CD4-positive, alpha-beta T cell treated with Interleukin-4 for 4 hours (primary cell): ENCODE data around the gene ANKRD33B.

Source experiments
- DNase-seq: peaks from one replicate; pipeline ENCODE4 v3.0.0-alpha.2; 2020

Gene ANKRD33B

DNA sequence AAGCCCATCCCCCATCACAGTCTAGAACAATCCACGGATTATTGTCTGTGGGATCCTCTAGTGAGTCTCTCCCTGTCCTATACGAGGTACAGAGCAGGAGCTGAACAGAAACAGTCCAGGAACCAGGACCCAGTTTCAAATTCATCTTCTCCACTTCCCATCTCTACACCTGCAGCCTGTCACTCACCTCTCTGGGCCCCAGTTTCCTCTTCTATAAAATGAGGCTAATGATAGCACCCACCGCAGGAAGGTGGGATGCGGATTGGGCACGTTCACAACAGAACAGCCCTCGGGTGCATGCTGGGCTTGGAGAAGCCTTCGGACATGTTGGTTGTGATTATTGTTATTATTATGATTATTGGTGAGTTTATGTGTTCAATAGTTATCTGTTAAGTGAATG lies 78.5 kb downstream of the ANKRD33B start:
- no peak for DNase-seq

DNA sequence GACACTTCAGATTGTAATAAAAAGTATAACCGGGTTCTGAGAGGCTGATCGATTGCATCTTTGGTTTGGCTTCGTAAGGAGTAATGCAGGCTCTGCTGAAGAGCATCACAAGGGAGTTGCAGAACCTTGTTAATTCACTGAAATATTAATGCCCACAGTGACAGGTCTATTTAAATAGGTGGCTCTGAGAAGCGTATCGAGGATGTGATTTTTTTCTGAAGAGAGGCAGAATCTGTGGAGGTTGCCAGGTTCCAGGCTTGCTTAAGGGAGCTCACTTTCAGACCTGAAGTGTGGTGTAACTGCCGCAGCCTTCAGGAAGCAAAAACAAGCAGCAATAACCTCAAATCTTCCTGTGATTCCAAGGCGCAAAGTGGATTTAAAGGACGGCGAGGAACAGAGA lies 80.3 kb downstream of the ANKRD33B start:
- DNase-seq: no peak

DNA sequence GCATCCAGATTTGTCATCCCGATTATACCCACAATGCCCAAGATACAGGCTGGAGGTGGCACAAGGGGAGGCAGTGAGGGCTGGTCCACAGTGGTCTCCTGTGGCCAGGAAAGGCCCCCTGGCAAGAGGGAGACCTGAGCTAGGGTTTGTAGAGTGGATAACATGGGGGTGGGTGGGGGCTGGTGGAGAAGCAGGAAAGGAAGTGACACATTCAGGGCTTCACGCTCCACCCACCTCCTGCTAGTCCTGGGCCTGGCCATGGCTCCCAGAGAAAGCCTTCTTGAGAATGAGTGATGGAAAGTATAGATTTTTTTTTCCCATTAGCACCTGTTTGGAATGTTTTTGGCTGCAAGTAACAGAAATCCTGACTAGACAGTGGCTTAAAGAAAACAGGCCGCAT lies 81.3 kb downstream of the ANKRD33B start:
- DNase-seq: no peak

DNA sequence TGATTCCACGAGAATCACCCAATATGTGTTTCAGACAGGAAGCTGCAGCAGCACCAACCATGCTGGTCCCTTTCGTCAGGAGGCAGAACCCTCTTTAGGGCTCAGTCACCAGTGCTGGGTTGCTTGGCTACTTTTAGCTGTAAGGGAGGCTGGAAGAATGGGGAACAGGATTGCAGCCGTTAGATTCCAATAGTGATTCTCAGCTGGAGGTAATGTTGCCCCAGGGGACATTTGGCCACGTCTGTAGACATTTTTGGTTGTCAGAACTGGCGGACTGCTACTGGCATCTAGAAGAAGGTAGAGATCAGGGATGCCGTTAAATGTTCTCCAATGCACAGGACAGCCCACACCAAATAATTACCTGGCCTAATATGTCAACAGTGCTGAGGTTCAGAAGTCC lies 81.8 kb downstream of the ANKRD33B start:
- no peak for DNase-seq

DNA sequence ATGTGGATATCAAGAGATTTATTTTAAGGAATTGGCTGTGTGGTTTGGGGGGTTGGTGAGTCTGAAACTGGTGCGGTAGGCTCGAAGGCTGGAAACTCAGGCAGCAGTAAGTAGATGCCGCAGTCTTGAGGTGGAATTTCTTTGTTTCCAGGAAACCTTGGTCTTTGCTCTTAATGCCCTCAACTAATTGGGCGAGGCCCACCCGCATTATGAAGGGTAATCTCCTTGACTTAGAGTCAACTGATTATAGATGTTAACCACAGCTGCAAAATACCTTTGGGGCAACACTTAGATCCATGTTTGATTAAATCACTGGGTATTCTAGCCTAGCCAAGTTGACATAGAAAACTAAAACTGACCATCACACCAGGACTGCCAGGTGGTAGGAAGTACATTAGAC lies 83.8 kb downstream of the ANKRD33B start:
- no peak for DNase-seq

DNA sequence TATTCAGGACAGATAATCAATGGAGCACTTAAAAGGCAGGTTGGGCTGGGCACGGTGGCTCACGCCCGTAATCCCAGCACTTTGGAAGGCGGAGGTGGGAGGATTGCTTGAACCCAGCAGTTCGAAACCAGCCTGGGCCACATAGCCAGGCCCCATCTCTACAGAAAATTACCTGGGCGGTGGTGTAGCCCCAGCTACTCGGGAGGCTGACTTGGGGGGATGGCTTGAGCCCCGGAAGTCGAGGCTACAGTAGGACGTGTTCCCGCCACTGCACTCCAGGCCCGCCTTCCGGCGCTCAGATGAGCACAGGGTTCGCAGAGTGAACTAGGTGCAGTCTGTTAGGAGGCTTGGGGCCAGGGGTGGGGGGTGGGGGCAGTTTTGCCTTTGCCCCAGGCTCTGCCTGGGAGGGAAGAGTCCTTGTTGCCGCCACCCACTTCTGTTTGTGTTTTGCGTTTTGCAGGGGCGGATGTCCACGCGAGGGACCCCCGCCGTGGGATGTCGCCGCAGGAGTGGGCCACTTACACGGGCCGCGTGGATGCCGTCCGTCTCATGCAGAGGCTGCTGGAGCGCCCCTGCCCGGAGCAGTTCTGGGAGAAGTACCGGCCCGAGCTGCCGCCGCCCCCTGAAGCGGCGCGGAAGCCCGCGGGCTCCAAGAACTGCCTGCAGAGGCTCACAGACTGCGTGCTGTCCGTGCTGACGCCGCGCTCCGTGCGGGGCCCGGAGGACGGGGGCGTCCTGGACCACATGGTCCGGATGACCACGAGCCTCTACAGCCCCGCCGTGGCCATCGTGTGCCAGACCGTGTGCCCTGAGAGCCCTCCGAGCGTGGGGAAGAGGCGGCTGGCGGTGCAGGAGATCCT lies 85.2 kb downstream of the ANKRD33B start:
- no peak for DNase-seq

DNA sequence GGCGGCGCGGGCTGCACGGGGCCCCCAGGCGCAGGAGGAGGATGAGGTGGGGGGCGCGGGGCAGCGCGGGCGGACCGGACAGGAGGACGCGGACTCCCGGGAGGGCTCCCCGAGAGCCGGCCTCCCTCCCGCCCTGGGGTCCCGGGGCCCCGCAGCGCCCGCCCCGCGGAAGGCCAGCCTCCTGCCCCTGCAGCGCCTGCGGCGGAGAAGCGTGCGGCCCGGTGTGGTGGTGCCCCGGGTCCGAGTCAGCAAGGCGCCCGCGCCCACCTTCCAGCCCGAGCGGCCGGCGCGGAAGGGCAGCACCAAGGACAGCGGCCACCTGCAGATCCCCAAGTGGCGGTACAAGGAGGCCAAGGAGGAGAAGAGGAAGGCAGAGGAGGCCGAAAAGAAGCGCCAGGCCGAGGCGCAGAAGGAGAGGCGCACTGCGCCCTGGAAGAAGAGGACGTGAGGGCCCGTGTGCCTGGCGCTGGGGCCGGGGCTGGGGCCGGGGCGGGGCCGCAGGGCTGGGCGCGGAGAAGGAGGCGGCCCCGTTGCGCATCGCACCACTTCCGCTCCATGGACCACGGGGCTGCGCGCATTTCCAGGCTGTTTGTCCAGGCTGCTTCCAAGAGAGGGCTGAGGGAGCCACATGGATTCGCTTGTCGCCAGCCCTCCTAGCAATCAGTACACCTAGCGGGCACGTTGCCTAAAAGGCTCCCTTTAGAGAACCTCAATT lies 86.0 kb downstream of the ANKRD33B start:
- DNase-seq: no peak

DNA sequence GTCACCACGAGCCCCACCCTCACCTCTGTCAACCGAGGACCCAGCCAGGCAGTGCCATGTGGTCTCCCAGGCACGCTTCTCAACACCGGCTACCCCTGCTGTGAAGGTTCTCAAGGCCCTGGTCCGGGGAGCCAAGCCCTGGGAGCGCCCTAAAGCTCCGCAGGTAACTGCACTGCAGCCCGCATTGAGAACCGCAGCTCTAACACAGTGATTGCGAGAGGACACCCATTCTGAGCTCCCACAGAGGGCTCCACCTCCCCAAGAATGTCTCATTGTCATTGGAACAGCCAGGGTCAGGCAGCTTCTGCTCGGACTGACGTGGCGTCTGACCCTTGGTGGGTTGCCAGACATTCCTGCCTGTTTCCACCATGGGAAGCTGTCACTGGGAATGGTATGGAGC lies 88.3 kb downstream of the ANKRD33B start:
- DNase-seq: no peak

DNA sequence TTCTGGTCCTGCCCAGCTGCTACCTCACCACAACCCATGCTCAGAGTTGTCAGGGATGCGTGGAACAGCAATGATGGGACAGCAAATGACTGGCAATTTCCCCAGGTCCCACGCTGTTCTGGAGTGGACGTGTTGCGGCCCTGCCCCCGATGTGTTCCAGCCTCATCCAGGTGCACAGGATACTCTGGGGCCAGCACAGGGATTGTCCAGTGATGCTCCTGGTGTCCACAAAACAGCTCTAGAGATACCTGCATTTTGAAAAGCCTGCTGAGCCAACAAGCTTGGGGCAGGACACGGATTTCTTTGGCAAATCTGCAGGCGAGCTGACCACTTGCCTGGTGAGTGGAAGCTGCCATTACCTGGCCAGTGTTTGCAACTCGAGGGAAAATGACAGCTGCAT lies 88.7 kb downstream of the ANKRD33B start:
- no peak for DNase-seq

DNA sequence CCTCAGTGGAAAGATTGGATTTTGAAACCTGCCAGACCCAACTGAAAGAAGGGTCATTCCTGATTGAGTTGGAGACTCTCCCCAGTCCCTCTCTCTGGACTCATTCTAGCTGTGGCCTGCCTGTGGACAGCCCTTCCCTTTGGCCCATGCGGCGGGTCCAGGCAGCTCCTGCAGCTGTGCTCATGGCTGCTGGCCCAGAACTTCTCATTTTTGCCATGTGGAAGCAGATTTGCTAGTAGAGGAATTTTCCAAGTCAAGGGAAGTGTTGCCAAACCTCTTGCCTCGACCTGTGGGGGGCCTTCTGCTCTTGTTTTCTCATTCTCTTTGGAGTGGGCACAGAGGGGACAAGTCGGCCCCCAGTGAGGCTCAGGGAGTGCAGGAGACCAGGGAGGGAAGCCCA lies 89.2 kb downstream of the ANKRD33B start:
- no peak for DNase-seq

DNA sequence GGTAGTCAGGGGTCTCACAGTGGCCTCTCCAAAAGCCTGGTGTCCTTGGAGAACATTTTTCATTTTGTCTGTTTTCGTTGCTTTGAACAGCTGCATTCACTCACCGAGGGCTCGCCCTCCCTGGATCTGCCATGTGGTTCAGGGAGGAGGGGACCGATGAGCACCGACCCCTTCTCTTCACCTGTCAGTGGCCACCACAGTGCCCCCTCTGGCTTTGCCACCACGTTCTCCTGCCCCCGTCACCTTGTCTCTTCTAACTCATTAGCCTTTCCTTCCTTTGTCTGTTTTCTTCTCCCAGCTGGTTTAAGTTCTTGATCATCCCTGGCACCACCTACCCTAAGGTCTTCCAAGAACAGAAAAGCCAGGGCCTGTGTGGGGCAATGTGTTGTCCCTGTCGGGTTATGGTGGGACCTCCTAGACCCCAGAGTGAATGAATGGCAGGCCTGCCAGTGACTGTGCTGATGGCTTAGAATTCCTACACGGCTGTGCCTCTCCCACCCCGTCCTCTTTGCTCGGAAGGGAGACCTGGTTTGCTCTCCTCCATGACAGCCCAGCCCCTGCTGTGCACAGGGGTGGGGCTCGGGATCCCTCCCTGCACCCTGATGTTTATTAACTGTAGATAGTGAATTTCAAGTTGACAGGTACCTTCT lies 90.0 kb downstream of the ANKRD33B start:
- no peak for DNase-seq

DNA sequence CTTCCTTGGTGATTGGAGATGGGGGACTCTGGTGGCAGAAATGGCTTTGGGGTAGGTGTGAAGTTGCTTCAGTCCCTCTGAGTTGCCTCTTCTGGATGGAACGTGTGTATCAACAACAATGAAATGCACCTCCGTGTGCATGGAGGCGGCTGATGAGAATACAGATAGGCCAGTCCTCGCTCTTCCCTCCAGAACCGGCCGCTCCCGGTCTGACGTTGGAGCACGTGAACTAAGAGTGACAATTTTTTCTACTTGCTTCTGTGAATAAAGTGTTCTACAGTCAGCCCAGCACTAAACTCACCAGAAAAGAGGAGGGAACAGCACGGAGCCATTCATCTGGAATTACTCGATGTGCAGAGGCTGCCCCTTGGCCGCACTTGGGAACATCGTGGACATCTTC lies 90.7 kb downstream of the ANKRD33B start:
- DNase-seq: no peak

DNA sequence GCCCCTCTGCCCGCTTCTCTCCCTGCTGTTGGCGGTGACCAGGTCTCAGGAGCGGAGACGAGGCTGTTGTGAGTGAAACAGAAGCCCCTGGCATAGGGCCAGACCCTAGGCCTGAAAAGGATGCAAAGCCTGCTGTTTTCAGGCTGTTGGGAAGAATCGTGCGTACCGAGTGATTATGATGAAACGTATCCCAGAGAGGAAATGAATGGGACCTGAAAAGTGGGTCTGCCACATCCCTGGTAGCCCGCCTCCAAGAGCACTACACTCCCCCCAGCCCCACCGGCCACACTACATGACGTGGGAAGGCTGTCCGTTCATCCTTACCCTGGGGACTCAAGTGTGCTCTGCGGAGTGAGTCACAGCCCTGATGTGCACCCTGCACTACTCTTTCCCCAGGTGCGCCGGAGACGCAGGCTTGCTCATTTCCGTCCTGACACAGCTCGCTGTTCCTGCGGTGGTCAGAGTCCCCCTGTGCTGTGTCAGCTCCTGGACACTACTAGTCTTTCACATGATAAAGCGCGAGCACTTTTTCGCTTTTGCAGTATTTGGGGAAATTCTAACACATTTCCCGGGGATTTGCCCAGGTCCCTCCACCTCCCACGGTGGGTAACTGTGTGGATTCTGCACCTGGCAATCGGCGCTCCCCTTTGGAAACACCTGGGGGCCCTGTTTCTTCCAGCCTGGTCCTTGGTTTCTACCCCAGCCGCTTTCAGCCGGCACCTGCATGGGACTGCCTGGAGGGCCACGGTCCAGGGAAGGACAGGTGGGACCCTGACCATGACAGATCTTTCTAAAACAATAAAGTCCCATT lies 91.5 kb downstream of the ANKRD33B start:
- no peak for DNase-seq

DNA sequence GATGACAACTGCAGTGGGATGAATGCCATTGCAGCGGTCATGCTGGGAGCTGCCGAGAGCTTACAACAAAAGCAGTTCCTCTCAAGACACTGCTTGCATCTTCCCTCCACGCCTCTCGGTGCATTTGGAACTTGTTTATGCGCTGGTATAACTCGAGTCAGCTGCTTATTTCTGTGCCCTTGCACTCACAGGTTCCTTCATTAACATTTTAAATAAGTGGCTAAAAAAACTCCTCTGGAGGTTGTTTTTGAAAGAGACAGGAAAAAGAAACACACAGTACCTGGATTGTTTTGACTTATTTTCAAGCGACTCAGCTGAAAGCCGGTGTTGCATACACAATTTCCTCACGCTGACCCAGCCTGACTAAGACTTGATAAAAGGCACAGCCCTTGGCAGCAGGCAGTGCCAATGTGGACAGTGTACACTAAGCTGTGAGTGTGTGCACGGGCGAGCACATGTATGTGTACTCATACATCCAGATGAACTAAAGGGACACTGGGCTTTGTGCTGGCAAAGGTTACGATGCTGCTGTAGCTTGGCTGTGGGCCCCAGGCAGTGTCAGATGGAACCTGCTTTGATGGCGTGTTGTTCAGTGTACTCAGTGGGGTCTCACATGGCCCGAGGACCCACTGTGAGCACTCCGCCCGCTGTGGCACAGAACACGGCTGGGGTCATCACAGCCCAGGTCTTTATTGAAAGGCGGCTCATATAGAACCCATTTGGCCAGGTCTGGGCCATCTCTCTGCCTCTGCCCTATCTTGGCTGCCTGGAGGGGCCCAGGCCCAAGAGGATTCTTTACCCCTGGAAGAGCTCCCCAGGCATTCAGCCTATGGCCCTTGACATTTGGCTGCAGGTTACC lies 92.3 kb downstream of the ANKRD33B start:
- no peak for DNase-seq

DNA sequence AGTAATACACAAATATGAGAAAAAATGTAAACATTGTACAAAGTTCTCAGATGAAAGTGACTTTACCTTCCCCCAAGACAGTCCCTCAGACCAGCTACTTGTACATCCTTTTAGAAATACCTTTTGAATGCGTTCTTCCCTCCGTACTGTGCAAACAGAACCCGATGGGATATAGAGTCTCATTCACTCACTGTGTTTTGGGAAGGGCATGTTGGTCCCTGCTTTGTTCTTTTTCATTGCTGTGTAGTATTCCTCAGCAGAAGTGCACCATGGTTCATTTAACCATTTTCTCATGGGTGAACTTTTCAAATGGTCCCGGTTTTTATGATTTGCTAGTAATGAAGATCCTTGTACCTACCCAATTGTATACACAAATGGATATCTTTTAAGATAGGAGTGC lies 94.4 kb downstream of the ANKRD33B start:
- no peak for DNase-seq

DNA sequence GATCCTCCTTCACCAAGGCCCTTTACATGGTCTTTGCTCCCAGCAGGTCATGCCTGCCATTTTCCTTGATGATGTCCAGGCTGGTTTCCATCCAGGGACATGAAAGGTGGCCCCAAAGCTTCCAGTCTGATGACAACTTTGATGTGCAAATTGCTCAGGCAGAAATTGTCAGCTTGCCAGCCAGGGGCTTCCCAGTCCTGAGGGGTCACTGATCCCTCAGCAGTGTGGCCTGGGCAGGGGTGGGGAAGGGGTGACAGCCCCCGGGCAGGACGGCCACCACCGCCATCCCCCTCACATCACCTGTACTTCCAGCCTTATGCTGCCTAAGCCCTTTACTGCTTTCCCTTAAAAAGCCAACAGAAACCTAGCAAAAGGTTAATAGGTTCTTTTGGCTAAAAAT lies 96.3 kb downstream of the ANKRD33B start:
- no peak for DNase-seq

DNA sequence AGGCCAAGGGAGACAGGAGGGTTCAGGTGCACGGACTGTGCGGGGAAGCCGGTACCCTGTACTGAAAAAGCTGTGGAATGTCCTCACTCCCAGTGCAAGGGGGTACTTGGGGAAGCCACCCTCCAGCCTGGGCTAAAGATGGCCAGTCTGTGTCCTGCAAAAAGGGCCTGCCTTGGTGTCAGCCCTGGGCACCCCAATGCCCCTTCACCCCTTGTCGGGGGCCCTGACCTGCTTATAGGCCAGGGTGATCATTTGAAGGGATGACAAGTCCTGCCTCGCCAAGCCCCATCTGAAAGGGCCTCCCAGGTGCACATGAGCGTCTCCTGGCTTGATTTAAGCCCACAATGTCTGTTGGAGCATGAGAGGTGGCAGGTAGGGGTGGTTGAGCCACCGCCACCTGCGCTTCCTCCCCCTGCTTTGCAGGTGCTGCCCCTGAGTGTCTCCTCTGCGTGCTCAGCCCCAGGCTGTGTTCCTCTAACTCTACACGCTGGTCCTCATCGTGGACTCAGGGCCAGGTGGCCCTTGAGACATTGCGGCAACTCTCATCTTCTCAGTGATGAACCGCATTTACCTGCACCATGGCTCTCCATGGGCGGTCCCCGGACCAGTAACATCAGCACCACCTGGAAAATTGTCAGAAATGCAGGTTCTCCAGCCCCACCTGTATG lies 97.0 kb downstream of the ANKRD33B start:
- DNase-seq: no peak

DNA sequence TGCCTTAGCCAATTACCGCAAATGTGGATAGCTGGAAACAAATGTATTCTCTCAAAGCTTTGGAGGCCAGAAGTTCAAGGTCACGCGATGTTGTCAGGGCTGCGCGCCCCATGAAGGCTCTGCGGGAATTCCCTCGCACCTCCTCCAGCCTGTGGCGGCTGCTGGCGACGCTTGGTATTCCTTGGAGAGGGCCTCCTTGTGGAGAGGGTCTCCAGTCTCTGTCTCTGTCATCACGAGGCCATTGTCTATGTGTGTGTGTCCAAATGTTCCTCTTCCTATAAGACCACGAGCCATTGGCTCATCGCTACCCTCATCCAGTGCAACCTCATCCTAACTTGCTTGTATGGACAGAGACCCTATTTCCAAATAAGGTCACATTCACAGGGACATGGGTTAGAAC lies 97.5 kb downstream of the ANKRD33B start:
- no peak for DNase-seq

DNA sequence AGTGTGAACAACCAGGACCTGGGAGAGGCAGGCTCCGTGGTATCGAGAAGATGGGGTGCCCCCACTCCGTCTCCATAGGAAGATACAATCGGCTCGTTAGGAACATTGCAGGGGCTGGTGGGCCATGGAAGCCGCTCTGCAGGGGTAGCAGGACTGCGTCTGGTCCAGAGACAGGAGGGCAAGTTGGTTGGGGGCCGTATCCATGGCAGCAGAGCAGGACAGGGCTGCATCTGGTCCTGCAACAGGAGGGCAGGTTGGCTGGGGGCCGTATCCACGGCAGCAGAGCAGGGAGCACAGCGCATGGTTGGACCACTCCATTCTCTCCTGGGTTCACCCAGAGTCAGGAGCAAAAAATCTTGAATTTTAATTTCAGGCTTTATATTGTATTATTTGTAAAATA lies 98.2 kb downstream of the ANKRD33B start:
- no peak for DNase-seq

DNA sequence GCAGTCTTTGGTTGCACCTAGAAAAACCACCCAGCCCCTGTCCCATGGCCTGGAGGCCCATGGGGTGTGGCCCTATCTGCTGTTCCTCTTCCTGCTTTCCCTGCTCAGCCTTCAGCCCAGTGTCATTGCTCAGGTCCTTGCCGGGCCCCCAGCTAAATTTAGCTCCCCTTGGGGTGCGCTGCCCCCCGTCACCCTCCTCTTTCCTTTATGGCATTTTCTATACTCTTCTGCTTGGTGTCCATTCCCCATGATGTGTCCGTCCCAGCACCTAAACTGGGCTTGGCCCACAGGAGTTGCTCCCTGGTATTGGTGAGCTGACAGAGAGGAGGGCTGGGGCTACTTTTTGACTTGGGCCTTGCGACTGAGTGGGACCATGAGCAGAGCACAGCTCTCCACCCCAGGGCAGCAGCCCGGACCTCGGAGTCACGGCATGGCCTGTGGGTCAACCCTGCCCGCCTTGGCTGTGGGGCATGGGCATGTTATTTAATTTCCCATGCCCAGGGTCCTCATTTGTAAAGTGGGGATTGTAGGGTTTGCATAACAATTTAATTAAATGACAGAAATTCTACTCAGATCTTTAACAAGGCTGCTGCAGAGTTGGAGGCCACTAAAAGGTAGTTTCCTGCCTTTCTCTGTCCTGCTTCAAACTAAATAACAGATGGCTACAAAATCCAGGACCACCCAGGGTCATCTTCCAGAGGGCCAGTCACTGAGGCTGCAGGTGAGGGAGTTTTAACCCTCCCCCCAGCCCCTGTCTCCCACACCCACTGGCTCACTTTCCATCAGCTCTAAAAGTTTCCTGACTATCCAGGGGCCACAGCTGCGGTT lies 99.0 kb downstream of the ANKRD33B start:
- DNase-seq: no peak
